Measurements from ENCODE around the gene TMEM94.
"Not testable (repeated sequence)": the region's sequence is repeated elsewhere in the genome, so short reads cannot be mapped to it uniquely, and the experiment has no call there.

The TMEM94 gene

DNA sequence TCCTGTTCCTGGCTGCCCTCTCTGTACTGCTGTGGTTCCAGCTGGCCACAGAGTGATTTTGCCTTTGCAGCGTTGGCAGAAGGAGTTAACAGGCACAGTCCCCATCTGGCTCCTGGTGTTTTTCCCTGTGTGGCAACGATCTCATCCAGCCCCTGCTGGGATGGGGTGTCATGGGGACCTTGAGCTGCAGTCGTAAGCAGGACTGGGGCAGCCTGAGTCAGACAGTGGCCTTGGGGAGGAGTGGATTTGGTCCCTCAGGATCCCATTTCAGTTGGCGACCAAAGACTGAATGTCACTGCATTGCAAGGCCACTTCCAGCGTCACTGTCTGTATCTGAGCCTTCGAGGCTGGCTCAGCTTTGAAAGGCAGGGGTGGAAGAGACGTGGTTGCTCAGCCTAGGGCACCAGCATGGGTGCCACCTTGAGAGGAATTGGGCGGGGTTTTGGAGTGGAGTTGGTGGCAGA is 11.9 kb downstream of the TMEM94 start:
- H3K36me3 ChIP-seq (ENCODE audit: control insufficient read depth, insufficient read depth, low read length) = peaks cover 14% of the 10 kb centered on the region
- no peak overlapping the region for H3K9ac ChIP-seq (ENCODE audit: low read length)
- H3K9me3 ChIP-seq (ENCODE audit: control insufficient read depth, insufficient read depth, low read depth, low read length) = no peaks in the 10 kb centered on the region
- no peaks in the 10 kb centered on the region for H3K4me1 ChIP-seq (ENCODE audit: control insufficient read depth, insufficient read depth, low read length)
- H3K27ac ChIP-seq (ENCODE audit: low read depth, low read length) = no peak overlapping the region
- no peak overlapping the region for H3K4me3 ChIP-seq (ENCODE audit: low read depth, low read length)
- no peaks in the 10 kb centered on the region for H3K27me3 ChIP-seq (ENCODE audit: control insufficient read depth, insufficient read depth, low read length)

DNA sequence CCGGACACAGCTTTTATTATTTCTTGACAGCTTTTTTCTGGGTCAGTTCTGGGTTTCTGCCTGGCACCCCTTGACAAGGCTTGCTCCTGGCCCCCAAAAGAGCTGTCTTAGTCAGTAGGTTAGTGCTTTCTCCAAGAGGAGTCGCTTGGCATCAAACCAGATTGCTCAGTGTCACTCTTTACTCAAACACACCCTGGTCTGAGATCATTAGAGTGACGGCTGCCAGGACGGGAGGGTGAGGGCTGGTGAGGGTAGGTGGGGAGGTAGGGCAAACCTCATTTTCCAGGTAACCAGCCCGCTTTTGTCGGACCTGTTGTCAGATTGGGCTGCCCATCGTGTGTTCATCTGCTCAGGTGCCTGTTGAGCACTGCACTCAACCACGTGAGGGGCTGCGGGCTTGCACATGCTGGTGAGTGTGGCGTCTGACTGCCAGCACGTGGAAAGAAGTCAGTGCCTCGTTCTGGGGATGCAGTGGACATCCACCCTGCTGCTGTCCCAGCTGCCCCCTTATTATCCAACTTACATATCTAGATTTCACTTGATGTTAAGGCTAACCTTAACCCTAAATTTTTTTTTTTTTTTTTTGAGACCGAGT is 12.4 kb downstream of the TMEM94 start:
- no peak overlapping the region for H3K9ac ChIP-seq (ENCODE audit: low read length)
- H3K36me3 ChIP-seq (ENCODE audit: control insufficient read depth, insufficient read depth, low read length) = peaks cover 16% of the 10 kb centered on the region
- H3K27me3 ChIP-seq (ENCODE audit: control insufficient read depth, insufficient read depth, low read length) = no peaks in the 10 kb centered on the region
- H3K4me3 ChIP-seq (ENCODE audit: low read depth, low read length) = no peak overlapping the region
- no peaks in the 10 kb centered on the region for H3K4me1 ChIP-seq (ENCODE audit: control insufficient read depth, insufficient read depth, low read length)
- no peaks in the 10 kb centered on the region for H3K9me3 ChIP-seq (ENCODE audit: control insufficient read depth, insufficient read depth, low read depth, low read length)
- no peak overlapping the region for H3K27ac ChIP-seq (ENCODE audit: low read depth, low read length)

DNA sequence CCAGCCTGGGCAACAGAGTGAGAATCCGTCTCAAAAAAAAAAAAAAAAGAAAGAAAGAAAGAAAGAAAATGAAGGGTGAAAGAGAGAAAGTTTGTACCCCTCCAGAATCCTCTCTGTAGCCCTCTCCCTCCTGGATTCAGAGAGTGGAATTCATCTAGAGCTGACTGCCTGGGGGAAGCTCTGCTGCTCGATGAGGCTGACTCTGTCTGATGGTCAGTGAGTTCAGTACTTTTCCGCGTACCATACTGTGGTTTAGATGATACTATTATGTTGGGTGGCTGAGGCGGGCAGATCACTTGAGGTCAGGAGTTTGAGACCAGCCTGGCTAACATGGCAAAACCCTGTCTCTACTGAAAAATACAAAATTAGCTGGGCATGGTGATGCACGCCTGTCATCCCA is 14.8 kb downstream of the TMEM94 start:
- Histone ChIP-seq H3K36me3 (ENCODE audit: control insufficient read depth, insufficient read depth, low read length) (peaks cover 21% of the 10 kb centered on the region), H3K27ac (ENCODE audit: low read depth, low read length) (no peak overlapping the region), H3K4me3 (ENCODE audit: low read depth, low read length) (no peak overlapping the region), H3K27me3 (ENCODE audit: control insufficient read depth, insufficient read depth, low read length) (no peaks in the 10 kb centered on the region), H3K9me3 (ENCODE audit: control insufficient read depth, insufficient read depth, low read depth, low read length) (no peaks in the 10 kb centered on the region), H3K9ac (ENCODE audit: low read length) (no peak overlapping the region), H3K4me1 (ENCODE audit: control insufficient read depth, insufficient read depth, low read length) (no peaks in the 10 kb centered on the region)

DNA sequence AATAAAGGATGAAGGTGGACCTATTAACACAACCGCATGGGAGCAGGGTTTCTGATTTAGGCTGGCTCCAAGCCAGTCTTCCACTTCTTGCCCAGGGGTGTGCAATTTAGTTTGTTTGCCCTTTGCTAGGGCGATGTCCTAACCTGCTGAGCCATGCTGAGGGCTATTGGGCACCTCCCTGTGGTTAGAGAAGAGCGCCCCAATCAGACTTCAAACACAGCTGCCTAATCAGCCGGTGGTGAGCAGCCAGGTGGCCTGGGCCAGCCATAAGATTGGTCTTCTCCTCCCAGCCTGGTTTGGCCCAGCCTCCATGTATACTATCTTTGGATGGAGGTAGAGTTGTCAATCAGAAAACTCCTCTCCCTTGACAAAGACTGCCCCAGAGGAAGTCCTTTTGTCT is 15.7 kb downstream of the TMEM94 start:
- H3K27ac ChIP-seq (ENCODE audit: low read depth, low read length) = no peak overlapping the region
- H3K36me3 ChIP-seq (ENCODE audit: control insufficient read depth, insufficient read depth, low read length) = peaks cover 21% of the 10 kb centered on the region
- H3K4me1 ChIP-seq (ENCODE audit: control insufficient read depth, insufficient read depth, low read length) = no peaks in the 10 kb centered on the region
- H3K27me3 ChIP-seq (ENCODE audit: control insufficient read depth, insufficient read depth, low read length) = no peaks in the 10 kb centered on the region
- H3K9me3 ChIP-seq (ENCODE audit: control insufficient read depth, insufficient read depth, low read depth, low read length) = no peaks in the 10 kb centered on the region
- no peak overlapping the region for H3K9ac ChIP-seq (ENCODE audit: low read length)
- no peak overlapping the region for H3K4me3 ChIP-seq (ENCODE audit: low read depth, low read length)

DNA sequence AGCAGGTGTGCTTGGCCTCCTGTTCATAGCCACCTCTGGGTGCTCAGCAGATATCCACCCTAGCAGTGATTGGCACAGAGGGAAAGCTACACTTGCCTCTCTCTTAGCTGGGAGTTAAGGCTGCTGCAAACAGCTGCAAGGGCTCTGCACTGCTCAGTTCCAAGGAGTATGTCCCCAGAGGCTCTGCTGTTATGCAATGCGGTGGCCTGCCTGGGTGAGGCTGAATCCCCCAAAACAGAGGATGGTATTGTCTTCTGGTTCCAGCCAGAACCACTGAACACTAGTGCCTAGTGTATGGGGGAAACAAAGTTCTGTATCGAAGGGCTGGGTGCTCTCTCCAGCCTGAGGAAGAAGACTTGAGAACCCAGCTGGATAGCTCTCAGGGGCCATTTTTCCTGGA is 16.8 kb downstream of the TMEM94 start:
- no peaks in the 10 kb centered on the region for H3K27me3 ChIP-seq (ENCODE audit: control insufficient read depth, insufficient read depth, low read length)
- H3K9ac ChIP-seq (ENCODE audit: low read length) = no peak overlapping the region
- H3K9me3 ChIP-seq (ENCODE audit: control insufficient read depth, insufficient read depth, low read depth, low read length) = no peaks in the 10 kb centered on the region
- peaks cover 21% of the 10 kb centered on the region for H3K36me3 ChIP-seq (ENCODE audit: control insufficient read depth, insufficient read depth, low read length)
- H3K27ac ChIP-seq (ENCODE audit: low read depth, low read length) = no peak overlapping the region
- no peaks in the 10 kb centered on the region for H3K4me1 ChIP-seq (ENCODE audit: control insufficient read depth, insufficient read depth, low read length)
- H3K4me3 ChIP-seq (ENCODE audit: low read depth, low read length) = no peak overlapping the region

DNA sequence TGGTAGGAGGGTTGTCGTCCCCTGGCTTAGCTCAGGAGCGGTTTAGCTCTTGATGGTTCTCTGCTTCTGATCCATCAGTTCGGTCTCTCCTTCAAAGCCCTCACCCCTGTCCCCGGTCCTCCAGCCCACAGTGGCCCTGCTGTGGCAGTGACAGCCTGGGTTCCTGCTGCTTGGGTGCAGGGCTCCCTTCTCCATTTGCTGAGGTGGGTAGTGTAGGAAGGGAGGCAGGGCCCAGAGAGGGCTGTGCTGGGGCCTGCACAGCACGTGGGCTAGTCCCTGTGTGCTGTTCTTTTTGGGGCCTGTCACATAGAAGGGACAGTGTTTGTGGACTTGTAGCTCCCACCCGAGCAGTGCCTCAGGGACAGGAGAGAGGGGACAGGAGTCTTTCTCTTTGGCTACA is 18.3 kb downstream of the TMEM94 start:
- H3K4me3 ChIP-seq (ENCODE audit: low read depth, low read length) = no peak overlapping the region
- no peaks in the 10 kb centered on the region for H3K27me3 ChIP-seq (ENCODE audit: control insufficient read depth, insufficient read depth, low read length)
- H3K9me3 ChIP-seq (ENCODE audit: control insufficient read depth, insufficient read depth, low read depth, low read length) = no peaks in the 10 kb centered on the region
- H3K27ac ChIP-seq (ENCODE audit: low read depth, low read length) = no peak overlapping the region
- H3K36me3 ChIP-seq (ENCODE audit: control insufficient read depth, insufficient read depth, low read length) = peaks cover 21% of the 10 kb centered on the region
- peaks cover 7% of the 10 kb centered on the region for H3K4me1 ChIP-seq (ENCODE audit: control insufficient read depth, insufficient read depth, low read length)
- no peak overlapping the region for H3K9ac ChIP-seq (ENCODE audit: low read length)

DNA sequence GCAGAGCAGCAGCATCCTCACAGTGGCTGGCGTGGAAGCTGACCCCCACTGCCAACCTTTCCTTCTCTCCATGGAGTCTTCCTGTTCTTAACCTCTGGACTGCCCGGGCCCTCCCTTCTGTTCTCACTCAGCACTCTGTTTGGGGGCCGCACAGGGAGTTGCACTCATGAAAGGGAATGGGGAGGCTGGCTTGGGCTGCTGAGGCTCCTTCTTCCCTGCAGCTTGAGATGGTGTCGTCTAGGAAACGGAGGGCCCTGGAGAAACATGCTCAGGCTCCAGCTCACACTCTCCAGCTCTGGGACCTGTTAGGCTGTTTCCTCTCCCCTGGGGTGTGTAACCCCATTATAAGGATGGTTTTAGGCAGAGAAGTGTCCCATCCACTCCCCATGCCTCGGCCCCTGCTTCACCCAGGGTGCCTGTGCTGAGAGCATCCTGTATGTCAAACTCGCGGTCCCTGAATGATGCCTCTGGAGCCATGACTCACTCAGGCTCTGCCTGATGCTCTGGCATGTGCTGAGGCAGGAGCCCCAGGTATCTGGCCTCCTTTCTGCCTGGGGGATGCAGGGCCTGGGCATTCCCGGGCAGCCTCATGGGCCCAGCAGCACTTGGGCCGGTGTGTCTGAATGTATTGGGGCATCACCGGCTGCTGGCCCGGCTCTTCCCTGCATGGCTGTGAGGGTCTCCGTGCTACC is 18.9 kb downstream of the TMEM94 start:
- Histone ChIP-seq H3K9ac (ENCODE audit: low read length) (no peak overlapping the region), H3K36me3 (ENCODE audit: control insufficient read depth, insufficient read depth, low read length) (peaks cover 21% of the 10 kb centered on the region), H3K27me3 (ENCODE audit: control insufficient read depth, insufficient read depth, low read length) (no peaks in the 10 kb centered on the region), H3K27ac (ENCODE audit: low read depth, low read length) (no peak overlapping the region), H3K4me1 (ENCODE audit: control insufficient read depth, insufficient read depth, low read length) (peaks cover 7% of the 10 kb centered on the region), H3K4me3 (ENCODE audit: low read depth, low read length) (no peak overlapping the region), H3K9me3 (ENCODE audit: control insufficient read depth, insufficient read depth, low read depth, low read length) (no peaks in the 10 kb centered on the region)

DNA sequence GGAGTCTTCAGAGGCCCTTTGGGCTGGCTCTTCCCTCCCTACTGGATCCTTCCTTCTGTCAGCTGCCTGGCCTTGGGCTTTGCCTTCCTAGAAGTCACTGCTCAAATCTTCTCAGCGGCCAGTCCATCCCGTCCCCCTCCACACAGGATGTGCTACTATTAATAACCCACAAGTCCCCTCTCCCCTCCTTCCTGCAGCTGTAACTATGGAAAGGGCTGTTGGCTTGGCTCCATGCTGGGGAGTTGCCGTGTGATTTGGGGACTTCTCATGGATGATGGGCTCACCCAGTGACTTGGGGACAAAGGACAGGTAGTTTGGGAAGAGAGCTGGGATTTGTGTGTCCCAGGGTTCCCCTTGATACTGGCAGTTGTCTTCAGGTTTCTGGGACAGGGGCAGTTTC is 19.4 kb downstream of the TMEM94 start:
- no peak overlapping the region for H3K4me3 ChIP-seq (ENCODE audit: low read depth, low read length)
- H3K4me1 ChIP-seq (ENCODE audit: control insufficient read depth, insufficient read depth, low read length) = peaks cover 7% of the 10 kb centered on the region
- no peaks in the 10 kb centered on the region for H3K9me3 ChIP-seq (ENCODE audit: control insufficient read depth, insufficient read depth, low read depth, low read length)
- no peaks in the 10 kb centered on the region for H3K27me3 ChIP-seq (ENCODE audit: control insufficient read depth, insufficient read depth, low read length)
- peaks cover 21% of the 10 kb centered on the region for H3K36me3 ChIP-seq (ENCODE audit: control insufficient read depth, insufficient read depth, low read length)
- H3K9ac ChIP-seq (ENCODE audit: low read length) = no peak overlapping the region
- no peak overlapping the region for H3K27ac ChIP-seq (ENCODE audit: low read depth, low read length)

DNA sequence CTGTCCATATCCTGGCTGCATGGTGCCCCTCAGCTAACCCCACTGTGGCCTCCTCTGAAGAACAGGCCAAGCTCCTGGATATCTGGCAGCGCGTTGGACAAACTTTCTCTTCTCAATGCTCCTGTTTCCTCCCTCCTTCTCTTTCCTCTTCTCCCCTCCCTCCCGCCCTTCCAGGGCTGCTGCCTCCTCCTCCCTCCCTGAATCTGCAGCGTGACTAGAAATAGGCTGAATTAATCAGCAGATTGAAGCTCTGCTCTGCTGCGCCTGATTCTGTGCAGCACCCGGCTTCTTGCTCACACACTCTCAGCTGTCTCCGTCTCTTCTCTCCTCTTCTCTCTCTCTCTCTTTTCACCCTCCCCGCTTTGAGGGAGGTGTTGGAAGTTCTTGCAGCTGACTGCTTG is 19.8 kb downstream of the TMEM94 start:
- no peaks in the 10 kb centered on the region for H3K9me3 ChIP-seq (ENCODE audit: control insufficient read depth, insufficient read depth, low read depth, low read length)
- H3K9ac ChIP-seq (ENCODE audit: low read length) = no peak overlapping the region
- no peak overlapping the region for H3K27ac ChIP-seq (ENCODE audit: low read depth, low read length)
- no peaks in the 10 kb centered on the region for H3K27me3 ChIP-seq (ENCODE audit: control insufficient read depth, insufficient read depth, low read length)
- no peak overlapping the region for H3K4me3 ChIP-seq (ENCODE audit: low read depth, low read length)
- H3K4me1 ChIP-seq (ENCODE audit: control insufficient read depth, insufficient read depth, low read length) = peaks cover 7% of the 10 kb centered on the region
- H3K36me3 ChIP-seq (ENCODE audit: control insufficient read depth, insufficient read depth, low read length) = peaks cover 21% of the 10 kb centered on the region

DNA sequence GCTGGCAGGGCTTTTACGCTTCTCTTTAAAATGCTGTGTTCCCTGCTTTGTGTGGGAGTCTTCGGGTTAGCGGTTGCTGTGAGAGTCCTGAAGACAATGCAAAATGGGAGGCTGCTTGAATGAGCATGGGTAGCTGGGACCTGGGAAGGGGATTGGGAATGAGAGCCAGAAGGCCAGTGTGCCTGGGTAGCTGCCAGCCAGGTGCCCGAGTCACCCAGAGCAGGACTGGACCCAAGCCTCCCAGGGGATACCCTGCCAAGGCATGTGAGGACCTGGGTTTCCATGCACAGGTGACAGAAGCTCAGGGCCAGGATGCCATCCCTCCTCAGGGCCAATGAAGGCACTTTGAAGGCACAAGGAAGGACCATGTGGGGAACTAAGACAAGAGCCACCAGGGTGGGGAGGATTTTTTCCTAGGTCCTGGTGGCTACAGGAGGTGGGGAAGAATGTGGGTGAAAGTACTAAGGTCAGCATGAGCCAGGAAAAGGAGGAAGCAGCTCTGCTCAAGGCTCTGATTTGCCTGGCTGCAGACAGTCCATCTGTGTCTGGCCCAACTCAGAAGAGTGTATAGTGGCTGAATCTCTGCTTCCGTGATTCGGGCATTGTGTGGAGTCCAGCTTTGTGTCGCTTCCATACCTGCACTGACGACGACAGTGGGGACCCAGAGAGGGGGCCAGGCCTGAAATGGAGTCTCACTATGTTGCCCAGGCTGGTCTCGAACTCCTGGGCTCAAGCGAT is 20.5 kb downstream of the TMEM94 start:
- Histone ChIP-seq H3K36me3 (ENCODE audit: control insufficient read depth, insufficient read depth, low read length) (peaks cover 20% of the 10 kb centered on the region), H3K9ac (ENCODE audit: low read length) (no peak overlapping the region), H3K4me1 (ENCODE audit: control insufficient read depth, insufficient read depth, low read length) (peaks cover 9% of the 10 kb centered on the region), H3K27me3 (ENCODE audit: control insufficient read depth, insufficient read depth, low read length) (no peaks in the 10 kb centered on the region), H3K27ac (ENCODE audit: low read depth, low read length) (no peak overlapping the region), H3K9me3 (ENCODE audit: control insufficient read depth, insufficient read depth, low read depth, low read length) (no peaks in the 10 kb centered on the region), H3K4me3 (ENCODE audit: low read depth, low read length) (no peak overlapping the region)

DNA sequence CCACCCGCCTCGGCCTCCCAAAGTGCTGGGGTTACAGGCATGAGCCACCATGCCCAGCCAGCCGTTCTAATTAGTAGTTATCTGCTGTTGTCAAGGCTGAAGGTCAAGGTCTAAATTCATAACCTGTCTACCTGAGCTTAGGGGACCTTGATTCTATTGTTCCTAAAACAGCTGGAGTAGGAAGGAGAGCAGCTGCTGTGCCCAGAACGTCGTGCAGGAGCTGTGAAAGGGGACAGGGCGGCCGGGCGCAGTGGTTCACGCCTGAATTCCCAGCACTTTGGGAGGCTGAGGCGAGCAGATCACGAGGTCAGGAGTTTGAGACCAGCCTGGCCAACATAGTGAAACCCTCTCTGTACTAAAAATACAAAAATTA is 21.0 kb downstream of the TMEM94 start:
- not testable (repeated sequence) for H3K27ac ChIP-seq (ENCODE audit: low read depth, low read length); H3K4me3 ChIP-seq (ENCODE audit: low read depth, low read length); H3K9me3 ChIP-seq (ENCODE audit: control insufficient read depth, insufficient read depth, low read depth, low read length); H3K9ac ChIP-seq (ENCODE audit: low read length); H3K4me1 ChIP-seq (ENCODE audit: control insufficient read depth, insufficient read depth, low read length); H3K27me3 ChIP-seq (ENCODE audit: control insufficient read depth, insufficient read depth, low read length)
- H3K36me3 ChIP-seq (ENCODE audit: control insufficient read depth, insufficient read depth, low read length) = peaks cover 15% of the 10 kb centered on the region
